OCI-LY7 (cell line): ENCODE data around the gene MAGI1. TPM values are rescaled to one million over a fixed set of nuclear protein-coding genes. Genes with fewer than 3 reads are reported as not detected.

Experiments
- BruUV-seq: library from RNA; stranded (reverse); fragments of 400-500 nt; replicated peaks from 2 replicates; lab custom pipeline; 2021; lab: Mats Ljungman, UMichigan
- CTCF ChIA-PET: fragments of 300-600 bp; sonication (Branson Sonifier 250); formaldehyde crosslinking; loops from one replicate; lab custom pipeline; 2022; ENCODE audit warnings: antibody characterized with exemption; ENCODE audit not compliant: unreplicated experiment; lab: Charles Lee
- POLR2A ChIA-PET: fragments of 300-600 bp; sonication (Branson Sonifier 250); formaldehyde crosslinking; loops from one replicate; lab custom pipeline; 2022; ENCODE audit warnings: antibody characterized with exemption; lab: Charles Lee
- DNase-seq: peaks from one replicate; pipeline ENCODE4 v3.0.0-alpha.2; 2015; ENCODE audit warnings: low spot score
- H2AFZ ChIP-seq: fragments of 200-600 bp; sonication (generic), shearing (Covaris generic); 2 replicates; pipeline ENCODE4 v1.6.1; 2014; ENCODE audit warnings: mild to moderate bottlenecking, antibody characterized with exemption, low read length, moderate library complexity
- H3K27ac ChIP-seq: fragments of 200-600 bp; sonication (generic); 2 replicates; pipeline ENCODE4 v1.5.1; 2014; ENCODE audit warnings: mixed run types, low read depth, mild to moderate bottlenecking, moderate library complexity, low read length, inconsistent platforms; ENCODE audit not compliant: poor library complexity, severe bottlenecking
- H3K36me3 ChIP-seq: fragments of 200-600 bp; sonication (generic); 2 replicates; pipeline ENCODE4 v1.6.1; 2014; ENCODE audit warnings: mild to moderate bottlenecking, antibody characterized with exemption, low read length, moderate library complexity, mixed read lengths; ENCODE audit not compliant: insufficient read depth
- H3K4me1 ChIP-seq: fragments of 200-600 bp; sonication (generic); 2 replicates; pipeline ENCODE4 v1.5.1; 2014; ENCODE audit warnings: mild to moderate bottlenecking, low read length; ENCODE audit not compliant: insufficient read depth, poor library complexity, severe bottlenecking
- H3K4me2 ChIP-seq: fragments of 200-600 bp; sonication (generic); 2 replicates; pipeline ENCODE4 v1.6.1; 2014; ENCODE audit warnings: mild to moderate bottlenecking, low read length
- H3K4me3 ChIP-seq: fragments of 200-600 bp; sonication (generic); 2 replicates; pipeline ENCODE4 v1.5.1; 2014; ENCODE audit warnings: mild to moderate bottlenecking, low read depth, low read length; ENCODE audit not compliant: poor library complexity, severe bottlenecking
- H3K79me2 ChIP-seq: fragments of 200-600 bp; sonication (generic); 2 replicates; pipeline ENCODE4 v1.6.1; 2016; ENCODE audit warnings: low read depth, mild to moderate bottlenecking, low read length, moderate library complexity, mixed read lengths; ENCODE audit not compliant: insufficient read depth
- H3K9me2 ChIP-seq: fragments of 200-600 bp; sonication (generic); 2 replicates; pipeline ENCODE4 v1.6.1; 2016; ENCODE audit warnings: mild to moderate bottlenecking, low read length, mixed read lengths; ENCODE audit not compliant: insufficient read depth
- H3K9me3 ChIP-seq: fragments of 200-600 bp; sonication (generic); 2 replicates; pipeline ENCODE4 v1.6.1; 2014; ENCODE audit warnings: mild to moderate bottlenecking, mixed run types, low read length, mixed read lengths
- H4K20me1 ChIP-seq: fragments of 200-600 bp; sonication (generic); 2 replicates; pipeline ENCODE4 v1.6.1; 2014; ENCODE audit warnings: mild to moderate bottlenecking, antibody characterized with exemption, low read length, moderate library complexity, mixed read lengths; ENCODE audit not compliant: insufficient read depth
- EZH2phosphoT487 ChIP-seq: fragments of 200-600 bp; sonication (generic); IDR thresholded peaks from 2 replicates; pipeline ENCODE4 v1.6.1; 2018; ENCODE audit warnings: low read depth, borderline replicate concordance, mild to moderate bottlenecking, mixed run types, antibody characterized with exemption, low read length, moderate library complexity, mixed read lengths
- intact Hi-C: fragments of 100-400 bp; cut with micrococcal nuclease; formaldehyde crosslinking; loops from one replicate; pipeline ENCODE4 v1.10.0; 2022; ENCODE audit not compliant: unreplicated experiment
- total RNA-seq, 2 experiments: library from RNA; depleted of rRNA in 1 of 2; stranded (reverse); fragments of >200 nt in 1 of 2; shearing (Covaris generic) in 1 of 2; gene quantifications; 2 replicates each; pipeline ENCODE4 v1.2.3, GENCODE V29; 2014 to 2022
- TF ChIP-seq, protein P1 (sequence below): fragments of 200-600 bp; sonication (generic); conservative IDR thresholded peaks from 2 replicates; pipeline ENCODE4 v1.5.1; 2014; ENCODE audit warnings: mild to moderate bottlenecking, antibody characterized with exemption, low read length, moderate library complexity, mixed read lengths

The MAGI1 gene
- total RNA-seq, 2 experiments from 2014 or later, result 0.63 to 2.5 TPM

GRCh38 chr3:65479990-65480389, 558.7 kb downstream of the MAGI1 start:
- TF ChIP-seq EZH2phosphoT487, result no peak
- TF ChIP-seq, protein P1, sequence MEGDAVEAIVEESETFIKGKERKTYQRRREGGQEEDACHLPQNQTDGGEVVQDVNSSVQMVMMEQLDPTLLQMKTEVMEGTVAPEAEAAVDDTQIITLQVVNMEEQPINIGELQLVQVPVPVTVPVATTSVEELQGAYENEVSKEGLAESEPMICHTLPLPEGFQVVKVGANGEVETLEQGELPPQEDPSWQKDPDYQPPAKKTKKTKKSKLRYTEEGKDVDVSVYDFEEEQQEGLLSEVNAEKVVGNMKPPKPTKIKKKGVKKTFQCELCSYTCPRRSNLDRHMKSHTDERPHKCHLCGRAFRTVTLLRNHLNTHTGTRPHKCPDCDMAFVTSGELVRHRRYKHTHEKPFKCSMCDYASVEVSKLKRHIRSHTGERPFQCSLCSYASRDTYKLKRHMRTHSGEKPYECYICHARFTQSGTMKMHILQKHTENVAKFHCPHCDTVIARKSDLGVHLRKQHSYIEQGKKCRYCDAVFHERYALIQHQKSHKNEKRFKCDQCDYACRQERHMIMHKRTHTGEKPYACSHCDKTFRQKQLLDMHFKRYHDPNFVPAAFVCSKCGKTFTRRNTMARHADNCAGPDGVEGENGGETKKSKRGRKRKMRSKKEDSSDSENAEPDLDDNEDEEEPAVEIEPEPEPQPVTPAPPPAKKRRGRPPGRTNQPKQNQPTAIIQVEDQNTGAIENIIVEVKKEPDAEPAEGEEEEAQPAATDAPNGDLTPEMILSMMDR, result no peak
- Histone ChIP-seq H3K9me2 (no peaks in the 10 kb centered on the region), H3K4me3 (no peak overlapping the region), H3K36me3 (no peaks in the 10 kb centered on the region), H3K27ac (no peak overlapping the region), H4K20me1 (no peaks in the 10 kb centered on the region), H3K4me1 (no peaks in the 10 kb centered on the region), H3K9me3 (no peaks in the 10 kb centered on the region), H3K4me2 (no peak overlapping the region), H3K79me2 (no peaks in the 10 kb centered on the region), H2AFZ (no peak overlapping the region)
- POLR2A ChIA-PET, result no interaction called here
- intact Hi-C loops, result no loop called here
- CTCF ChIA-PET, result no interaction called here
- BruUV-seq, result no TSS peak
- DNase-seq, result no peak

- ChIA-PET POLR2A (no interaction called here), CTCF (no interaction called here)
- H3K9me3 ChIP-seq, result no peaks in the 10 kb centered on the region
- TF ChIP-seq, protein P1, result no peak
- TF ChIP-seq EZH2phosphoT487, result no peak
- H4K20me1 ChIP-seq, result no peaks in the 10 kb centered on the region
- BruUV-seq, result no TSS peak
- no peak overlapping the region for H3K4me3 ChIP-seq
- intact Hi-C loops, result no loop called here
- no peaks in the 10 kb centered on the region for H3K9me2 ChIP-seq
- H3K27ac ChIP-seq, result no peak overlapping the region
- H3K36me3 ChIP-seq, result no peaks in the 10 kb centered on the region
- DNase-seq, result no peak
- no peak overlapping the region for H2AFZ ChIP-seq
- no peaks in the 10 kb centered on the region for H3K79me2 ChIP-seq
- no peaks in the 10 kb centered on the region for H3K4me1 ChIP-seq
- no peak overlapping the region for H3K4me2 ChIP-seq
These were observed 559.9 kb downstream of the MAGI1 start for GRCh38 chr3:65478551-65479500.

DNA sequence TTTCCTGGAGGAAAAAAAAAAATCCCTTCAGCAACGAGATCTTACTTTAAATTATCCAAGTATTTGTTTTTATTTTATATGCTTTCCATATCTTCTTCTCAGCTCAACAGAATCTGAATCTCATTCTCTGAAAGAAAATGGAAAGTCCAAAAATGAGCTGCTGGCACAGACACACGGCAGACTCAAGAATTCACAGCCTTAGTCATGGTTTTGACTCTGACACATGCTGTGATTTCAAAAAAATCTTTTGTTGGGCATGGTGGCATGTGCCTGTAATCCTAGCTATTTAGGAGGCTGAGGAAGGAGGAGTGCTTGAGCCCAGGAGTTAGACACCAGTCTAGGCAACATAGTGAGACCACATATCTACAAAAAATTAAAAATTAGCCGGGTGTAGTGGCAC, 565.0 kb downstream of the MAGI1 start:
- no TSS peak for BruUV-seq

More for the DNA sequence above, 565.0 kb downstream of the MAGI1 start:
- no peaks in the 10 kb centered on the region for H3K79me2 ChIP-seq
- CTCF ChIA-PET, result no interaction called here
- no peaks in the 10 kb centered on the region for H4K20me1 ChIP-seq
- POLR2A ChIA-PET, result interaction anchor here (0.5 to 0.7 kb wide), 3 partner anchors 26 to 685 kb away, joined by 3 to 9 read pairs (median 7); no protein-coding TSS in a partner anchor
- no peaks in the 10 kb centered on the region for H3K36me3 ChIP-seq
- H3K4me3 ChIP-seq, result no peak overlapping the region
- no peaks in the 10 kb centered on the region for H3K9me3 ChIP-seq
- H3K9me2 ChIP-seq, result no peaks in the 10 kb centered on the region
- no peak overlapping the region for H2AFZ ChIP-seq
- no peak overlapping the region for H3K4me2 ChIP-seq
- no peak for DNase-seq
- intact Hi-C loops, result no loop called here
- no peak overlapping the region for H3K27ac ChIP-seq
- no peaks in the 10 kb centered on the region for H3K4me1 ChIP-seq
- no peak for TF ChIP-seq EZH2phosphoT487
- TF ChIP-seq, protein P1, result no peak
